GM21423 (cell line): Measurements from ENCODE around the gene PRDM5.

Experiments
- ATAC-seq: cut with Tn5 transposase; IDR thresholded peaks from one replicate; pipeline ENCODE4 v1.9.1; 2021; ENCODE audit warnings: mild to moderate bottlenecking, moderate library complexity; ENCODE audit not compliant: unreplicated experiment

Gene PRDM5

DNA sequence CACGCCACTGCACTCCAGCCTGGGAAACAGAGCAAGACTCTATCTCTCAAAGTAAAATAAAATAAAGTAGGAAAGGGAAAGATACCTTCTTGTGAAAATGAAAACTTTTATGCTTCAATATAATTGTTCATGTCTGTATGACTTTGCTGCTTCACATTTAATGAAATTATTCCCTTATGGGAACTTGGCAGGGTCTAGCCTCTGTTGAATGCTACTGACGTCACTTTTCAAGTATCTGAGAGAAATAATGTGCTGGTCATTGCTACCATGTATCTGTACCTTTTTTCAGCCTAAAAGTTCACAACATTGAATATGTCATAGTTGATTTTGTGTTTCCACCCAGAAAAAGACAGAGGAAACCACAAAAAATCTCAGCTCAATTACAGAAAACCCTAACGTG lies 65.2 kb downstream of the PRDM5 start:
- no peak for ATAC-seq

DNA sequence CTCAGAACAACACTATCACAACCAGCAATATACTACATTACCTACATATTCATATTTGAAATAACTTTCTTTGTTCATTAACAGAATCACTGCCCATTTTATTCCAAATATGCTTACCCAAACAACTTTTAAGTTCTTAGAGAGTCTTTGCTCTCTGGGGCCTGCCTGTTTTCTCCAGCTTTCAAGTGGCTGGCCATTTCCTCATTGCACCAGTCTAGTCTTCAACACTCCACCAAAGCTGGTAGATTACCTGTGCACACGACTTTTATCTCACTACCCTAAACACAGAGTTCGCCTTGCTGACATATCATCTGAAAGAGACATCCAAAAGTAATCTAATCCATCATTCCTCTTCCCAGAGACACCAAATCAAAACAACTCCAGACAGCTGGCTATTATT lies 66.2 kb downstream of the PRDM5 start:
- no peak for ATAC-seq

DNA sequence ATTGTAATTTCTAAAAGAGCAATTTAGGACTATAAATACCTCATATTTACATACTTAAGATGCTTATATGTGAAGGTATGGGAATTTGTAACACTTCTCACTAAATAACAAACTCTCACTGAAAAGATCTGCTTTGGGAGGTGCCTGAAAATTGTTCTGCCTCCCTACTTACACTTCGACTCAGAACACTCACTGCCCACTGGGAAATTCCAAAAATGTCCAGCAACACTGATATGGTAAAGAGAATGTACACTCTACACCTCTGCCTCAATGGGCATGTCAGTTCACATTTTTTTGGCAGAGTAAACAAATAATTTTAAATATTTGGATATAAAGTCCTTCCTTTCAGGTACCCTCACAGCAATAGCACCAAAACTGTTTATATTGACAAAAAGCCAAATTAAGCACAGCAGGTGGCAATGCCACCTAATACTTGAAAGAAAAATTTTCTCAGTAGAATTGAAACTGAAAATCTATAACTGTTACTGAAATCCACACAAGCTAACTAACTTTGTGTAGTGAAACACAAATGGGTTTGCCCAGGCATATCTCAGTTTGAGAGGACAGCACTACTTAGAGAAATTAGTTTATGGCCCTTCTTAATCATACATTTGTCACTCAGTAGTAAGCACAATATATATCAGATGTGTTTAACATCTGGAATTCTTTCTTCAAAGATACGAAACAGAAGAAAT lies 67.1 kb downstream of the PRDM5 start:
- peak; percentile 92 for ATAC-seq

- ATAC-seq, result no peak
These were observed 69.2 kb downstream of the PRDM5 start for GRCh38 chr4:120853161-120853935.

DNA sequence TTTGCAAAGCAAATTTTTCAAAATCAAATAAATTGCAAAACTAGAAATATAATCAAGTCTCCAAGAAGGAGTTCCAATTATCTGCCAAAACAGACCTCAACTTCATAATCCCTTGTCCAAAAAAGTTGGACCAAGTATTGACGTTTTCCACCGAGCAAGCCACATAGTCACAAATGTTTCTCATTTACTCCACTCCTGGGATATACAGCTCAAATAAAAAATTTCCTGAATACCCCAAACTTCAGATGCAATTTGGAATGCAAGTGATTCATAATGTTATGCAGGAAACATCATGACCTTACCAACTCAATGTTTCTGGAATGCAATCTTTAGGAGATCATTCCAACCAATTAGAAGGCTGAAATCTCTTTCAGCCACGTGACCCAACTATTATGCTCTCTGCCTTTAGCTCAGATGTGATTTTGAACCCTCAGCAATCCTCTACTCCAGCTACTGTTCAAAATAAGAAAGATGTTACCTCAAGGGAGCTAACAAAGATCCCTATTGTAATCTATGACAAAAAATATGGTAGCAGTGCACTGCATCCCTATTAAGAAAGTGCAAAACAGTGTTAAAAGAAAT lies 72.4 kb downstream of the PRDM5 start:
- no peak for ATAC-seq

- no peak for ATAC-seq
These were observed 75.4 kb downstream of the PRDM5 start for GRCh38 chr4:120847019-120847582.

GRCh38 chr4:120844528-120844921 lies 78.0 kb downstream of the PRDM5 start:
- peak; percentile 74 for ATAC-seq

- no peak for ATAC-seq
These were observed 78.5 kb downstream of the PRDM5 start for GRCh38 chr4:120843849-120844527.

DNA sequence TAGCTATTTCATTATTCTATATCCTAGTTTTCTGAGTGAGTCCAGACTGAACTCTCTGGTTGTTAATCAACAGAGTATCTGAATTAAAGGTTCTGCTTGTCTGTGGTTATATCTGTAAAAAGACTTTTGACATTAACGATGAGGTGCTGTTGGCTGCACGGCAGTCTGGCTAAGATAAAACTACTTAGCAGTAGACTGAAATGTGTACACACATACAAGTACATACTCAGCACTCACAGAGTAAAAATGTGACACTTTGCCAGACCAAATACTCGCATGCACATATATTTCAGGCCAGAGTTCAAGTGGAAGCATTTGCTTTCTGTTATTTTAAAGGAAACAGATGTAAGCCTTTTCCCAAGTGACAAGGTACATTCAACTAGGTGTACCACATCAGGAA lies 80.5 kb downstream of the PRDM5 start:
- no peak for ATAC-seq

DNA sequence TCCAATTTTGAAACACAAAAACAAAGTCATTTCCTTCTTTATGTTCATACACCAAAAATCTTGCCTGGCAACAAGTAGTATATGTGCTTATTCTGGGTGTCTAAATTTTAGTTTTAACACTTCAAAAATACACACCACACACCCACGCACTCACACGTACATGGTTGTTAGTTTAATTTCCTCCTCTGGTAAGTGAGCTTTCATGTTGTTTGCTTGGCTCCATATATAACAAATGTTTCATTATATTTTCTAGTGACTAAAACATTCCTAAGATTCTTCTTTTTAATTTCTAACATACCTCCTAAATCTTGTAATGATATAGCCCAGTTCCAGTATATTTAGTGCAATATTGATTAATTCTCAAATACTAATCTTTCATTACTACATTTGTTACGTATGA lies 80.9 kb downstream of the PRDM5 start:
- no peak for ATAC-seq

- ATAC-seq, result no peak
These were observed 82.4 kb downstream of the PRDM5 start for GRCh38 chr4:120839974-120840751.

- ATAC-seq, result no peak
These were observed 83.1 kb downstream of the PRDM5 start for GRCh38 chr4:120839334-120839973.

GRCh38 chr4:120838784-120839183 lies 83.7 kb downstream of the PRDM5 start:
- no peak for ATAC-seq

GRCh38 chr4:120837656-120838055 lies 84.9 kb downstream of the PRDM5 start:
- ATAC-seq, result no peak

DNA sequence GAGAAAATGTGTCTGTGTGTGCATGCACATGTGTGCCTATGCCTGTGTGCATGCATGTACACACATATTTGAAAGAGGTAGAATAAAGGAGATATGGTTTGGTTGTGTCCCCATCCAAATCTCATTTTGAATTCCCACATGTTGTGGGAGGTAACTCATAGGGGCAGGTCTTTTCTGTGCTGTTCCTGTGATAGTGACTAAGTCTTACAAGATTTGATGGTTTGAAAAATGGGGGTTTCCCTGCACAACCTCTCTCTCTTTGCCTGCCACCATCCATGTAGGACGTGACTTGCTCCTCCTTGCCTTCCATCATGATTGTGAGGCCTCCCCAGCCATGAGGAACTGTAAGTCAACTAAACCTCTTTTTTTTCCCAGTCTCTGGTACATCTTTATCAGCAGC lies 87.2 kb downstream of the PRDM5 start:
- ATAC-seq, result no peak

DNA sequence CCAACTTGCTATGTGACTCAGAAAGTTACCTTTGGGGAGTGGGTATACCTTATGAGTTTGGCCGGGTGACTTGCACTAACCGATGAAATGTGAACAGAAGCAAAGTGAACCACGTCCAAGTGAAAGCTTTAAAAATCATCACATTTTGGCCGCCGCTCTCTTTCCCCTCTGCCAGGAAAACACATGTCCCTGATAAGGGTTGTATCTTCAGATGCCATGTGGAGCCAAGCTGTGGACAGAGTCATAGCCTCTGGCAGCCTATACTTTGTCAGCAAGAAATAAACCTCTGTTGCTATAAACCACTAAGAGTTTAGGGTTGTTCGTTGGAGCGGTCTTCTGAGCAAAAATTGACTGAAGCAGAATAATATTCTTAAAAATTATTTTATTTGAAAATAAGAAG lies 92.3 kb downstream of the PRDM5 start:
- ATAC-seq, result no peak

GRCh38 chr4:120829113-120829831 lies 93.3 kb downstream of the PRDM5 start:
- no peak for ATAC-seq

DNA sequence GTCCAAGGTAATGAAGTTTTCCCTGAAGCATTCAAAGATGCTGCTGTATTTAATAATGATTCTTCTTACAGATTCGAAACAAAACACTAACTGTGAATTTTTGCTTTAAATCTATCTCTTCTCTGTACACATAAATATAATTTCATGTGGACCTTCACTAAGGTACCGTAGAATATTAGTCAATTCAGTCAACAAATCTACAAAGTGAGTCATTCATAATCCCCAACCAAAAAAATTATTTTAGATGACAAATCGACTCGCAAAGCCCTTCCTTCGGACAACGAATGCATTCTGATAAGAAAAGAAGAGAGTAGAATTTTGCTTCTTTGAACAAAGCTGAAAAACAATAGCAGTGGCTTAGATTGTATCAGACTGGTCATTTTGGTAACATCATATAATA lies 95.7 kb downstream of the PRDM5 start:
- ATAC-seq, result no peak

DNA sequence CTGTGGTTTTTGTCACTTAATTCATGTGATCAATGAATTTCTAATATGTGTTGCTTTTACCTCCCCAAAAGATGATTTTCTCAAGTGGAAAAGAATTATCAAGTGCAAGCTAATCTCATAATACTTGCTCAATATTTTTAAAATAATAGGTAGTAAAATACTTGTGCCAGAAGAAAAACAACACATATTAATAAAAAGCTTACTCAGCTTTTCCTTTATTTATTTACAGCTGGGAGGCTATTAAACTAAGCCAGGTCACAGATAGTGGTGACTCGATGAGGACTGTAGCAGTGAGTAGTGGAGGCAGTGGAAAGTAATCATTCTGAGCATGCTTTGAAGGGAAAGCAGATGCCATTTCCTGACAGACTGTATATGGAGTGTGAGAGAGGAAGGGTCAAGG lies 96.1 kb downstream of the PRDM5 start:
- no peak for ATAC-seq
